GM12891 (cell line): ENCODE results near the gene POM121L2. TPM values are rescaled to one million over a fixed set of nuclear protein-coding genes. Genes with fewer than 3 reads are reported as not detected.

Source experiments
- DNase-seq: peaks from one replicate; pipeline ENCODE4 v3.0.0; 2011; ENCODE audit warnings: low spot score; ENCODE audit not compliant: insufficient read length
- FAIRE-seq: peaks from 2 replicates; lab custom pipeline; 2011; peaks lifted over from hg19 to GRCh38; lab: Jason Lieb, UNC
- PAX5 ChIP-seq: IDR thresholded peaks from 2 replicates; pipeline ENCODE4 v1.6.1; 2011; ENCODE audit warnings: low read length, moderate library complexity, mild to moderate bottlenecking; ENCODE audit not compliant: insufficient read depth, severe bottlenecking
- POLR2A ChIP-seq: IDR thresholded peaks from 2 replicates; pipeline ENCODE4 v1.6.1; 2011; ENCODE audit warnings: low read depth, low read length, control low read depth
- POLR2AphosphoS5 ChIP-seq: IDR thresholded peaks from 2 replicates; pipeline ENCODE4 v1.6.1; 2011; ENCODE audit warnings: low read depth, low read length, control low read depth
- POU2F2 ChIP-seq: IDR thresholded peaks from 2 replicates; pipeline ENCODE4 v1.6.1; 2011; ENCODE audit warnings: low read depth, mild to moderate bottlenecking, control low read depth, low read length, moderate library complexity
- SPI1 ChIP-seq: IDR thresholded peaks from 2 replicates; pipeline ENCODE4 v1.6.1; 2011; ENCODE audit warnings: low read depth, low read length, control low read depth
- TAF1 ChIP-seq: IDR thresholded peaks from 2 replicates; pipeline ENCODE4 v1.6.1; 2011; ENCODE audit warnings: low read depth, low read length, control low read depth
- polyA plus RNA-seq: library from polyadenylated mRNA; unstranded; fragments of >200 nt; gene quantifications from one replicate; pipeline ENCODE4 v1.2.1, GENCODE V29; 2012; ENCODE audit warnings: low read depth, missing spikeins, inconsistent platforms; ENCODE audit not compliant: missing spikeins

The POM121L2 gene
- polyA plus RNA-seq = not detected

DNA sequence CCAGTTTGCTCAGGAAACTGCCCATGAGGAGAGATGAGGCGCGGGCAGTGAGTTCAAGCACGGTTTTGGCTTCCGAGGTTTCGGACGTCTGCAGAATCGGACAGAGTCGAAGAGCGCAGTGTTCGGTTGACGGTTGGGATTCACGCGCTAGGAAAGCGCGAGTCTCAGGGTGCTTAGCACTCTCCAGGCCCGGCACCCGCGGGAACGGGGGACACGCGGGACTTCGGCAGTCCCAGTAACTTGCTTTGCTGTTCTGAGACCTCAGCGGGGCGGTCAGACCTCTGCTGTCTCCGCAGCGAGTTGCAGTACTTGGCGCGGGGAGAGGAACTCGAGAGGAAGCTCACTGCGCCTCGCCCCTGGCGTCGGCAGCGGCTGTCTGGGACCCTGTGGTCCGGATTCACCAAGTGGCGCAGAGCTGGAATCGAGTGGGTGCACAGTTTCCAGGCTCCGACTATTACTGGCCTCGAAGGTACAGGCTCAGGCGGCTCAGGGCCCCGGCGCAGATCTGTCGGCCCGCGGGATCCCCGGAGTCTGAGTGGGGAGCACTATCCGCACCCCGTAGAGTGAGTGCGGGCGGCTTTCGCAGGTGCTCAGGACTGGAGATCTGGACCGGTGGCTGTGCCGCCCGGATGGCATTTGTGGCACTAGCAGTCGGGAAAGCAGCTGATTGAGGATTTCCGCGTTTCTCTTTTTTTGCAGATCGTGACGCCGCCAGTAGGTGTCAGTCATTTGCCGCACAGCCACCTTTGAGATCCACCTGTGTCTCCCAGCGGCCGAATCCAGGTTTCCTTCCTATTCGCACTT lies at the start of gene POM121L2:
Gene POM121L2 (minus strand): TSS at position 128 of the 804 bp plus-strand sequence. CDS start 103 bp downstream, at position 25.
- FAIRE-seq (peak; percentile 65), DNase-seq (peak; percentile 49)
- TF ChIP-seq POLR2A = no peak
- TF ChIP-seq PAX5 = no peak
- no peak for TF ChIP-seq SPI1
- TF ChIP-seq POLR2AphosphoS5 = no peak
- TF ChIP-seq POU2F2 = no peak
- no peak for TF ChIP-seq TAF1

DNA sequence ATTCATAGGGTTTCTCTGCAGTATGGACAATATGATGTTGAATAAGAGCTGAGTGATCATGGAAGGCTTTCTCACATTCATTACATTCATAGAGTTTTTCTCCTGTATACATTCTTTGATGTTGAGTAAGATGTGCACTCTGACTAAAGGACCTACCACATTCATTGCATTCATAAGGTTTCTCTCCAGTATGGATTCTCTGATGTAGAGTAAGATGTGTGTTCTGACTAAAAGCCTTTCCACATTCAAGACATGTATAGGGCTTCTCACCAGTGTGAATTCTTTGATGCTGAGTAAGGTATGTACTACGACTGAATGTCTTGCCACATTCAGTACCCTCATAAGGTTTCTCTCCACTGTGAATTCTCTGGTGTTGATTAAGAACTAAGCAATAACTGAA lies 47.2 kb upstream of the POM121L2 start:
- no peak for TF ChIP-seq SPI1
- FAIRE-seq (no peak), DNase-seq (no peak)

DNA sequence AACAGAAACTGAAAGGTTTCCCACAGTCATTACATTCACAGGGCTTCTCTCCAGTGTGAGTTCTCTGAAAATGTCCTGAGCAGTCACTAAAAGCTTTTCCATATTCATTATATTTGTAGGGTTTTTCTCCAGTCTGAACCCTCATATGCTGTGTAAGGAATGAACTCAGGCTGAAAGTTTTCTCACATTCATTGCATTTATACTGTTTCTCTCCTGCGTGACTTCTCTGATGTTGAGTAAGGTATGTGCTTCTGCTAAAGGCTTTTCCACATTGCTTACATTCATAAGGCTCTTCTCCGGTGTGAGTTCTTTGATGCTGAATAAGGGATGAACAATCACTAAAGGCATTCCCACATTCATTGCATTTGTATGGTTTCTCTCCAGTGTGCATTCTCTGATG lies 46.7 kb upstream of the POM121L2 start:
- no peak for FAIRE-seq

DNA sequence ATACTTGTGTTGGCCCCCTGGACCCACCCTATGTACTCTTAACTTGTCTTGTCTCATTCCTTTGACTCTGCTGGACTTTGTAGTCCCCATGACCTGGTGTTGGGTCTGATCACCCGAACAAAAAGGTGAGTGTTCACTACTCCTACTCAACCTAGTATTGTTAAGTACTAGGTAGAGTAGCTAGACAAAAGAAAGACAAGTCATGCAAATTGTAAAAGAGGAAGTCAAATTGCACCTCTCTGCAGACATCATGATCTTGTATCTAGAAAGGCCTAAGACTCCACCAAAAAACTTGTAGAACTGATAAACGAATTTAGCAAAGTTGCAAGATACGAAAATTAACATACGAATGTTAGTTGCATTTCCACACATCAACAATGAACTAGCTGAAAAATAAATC lies 40.8 kb upstream of the POM121L2 start:
- TF ChIP-seq PAX5 (no peak), POU2F2 (no peak), POLR2A (no peak)
- DNase-seq (no peak), FAIRE-seq (no peak)

More for the DNA sequence above, 46.7 kb upstream of the POM121L2 start:
- no peak for TF ChIP-seq POLR2AphosphoS5
- no peak for TF ChIP-seq PAX5
- no peak for TF ChIP-seq TAF1
- no peak for TF ChIP-seq SPI1
- no peak for TF ChIP-seq POLR2A
- TF ChIP-seq POU2F2 = no peak
- no peak for DNase-seq

DNA sequence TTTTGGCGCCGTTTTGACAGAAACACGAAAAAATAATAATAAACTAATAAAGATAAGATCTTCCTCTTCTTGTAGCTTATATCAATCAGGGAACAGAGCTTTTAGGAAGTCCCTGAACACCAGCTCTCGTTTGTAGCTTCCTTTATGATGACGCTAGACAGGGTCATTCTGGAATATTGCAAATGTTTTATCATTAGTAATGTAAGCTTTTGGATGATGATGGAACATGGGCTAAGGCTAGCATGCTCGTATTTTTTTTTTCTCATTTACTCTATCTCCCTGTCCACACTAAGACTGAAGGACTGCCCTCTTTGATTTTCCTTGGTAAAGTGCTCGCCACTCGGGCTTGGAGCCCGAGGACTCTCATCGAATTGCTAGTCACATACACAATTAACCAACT lies 22.1 kb upstream of the POM121L2 start:
- DNase-seq (no peak), FAIRE-seq (no peak)
- TF ChIP-seq POLR2AphosphoS5 = no peak
- no peak for TF ChIP-seq SPI1
- TF ChIP-seq POU2F2 = no peak
- TF ChIP-seq TAF1 = no peak

DNA sequence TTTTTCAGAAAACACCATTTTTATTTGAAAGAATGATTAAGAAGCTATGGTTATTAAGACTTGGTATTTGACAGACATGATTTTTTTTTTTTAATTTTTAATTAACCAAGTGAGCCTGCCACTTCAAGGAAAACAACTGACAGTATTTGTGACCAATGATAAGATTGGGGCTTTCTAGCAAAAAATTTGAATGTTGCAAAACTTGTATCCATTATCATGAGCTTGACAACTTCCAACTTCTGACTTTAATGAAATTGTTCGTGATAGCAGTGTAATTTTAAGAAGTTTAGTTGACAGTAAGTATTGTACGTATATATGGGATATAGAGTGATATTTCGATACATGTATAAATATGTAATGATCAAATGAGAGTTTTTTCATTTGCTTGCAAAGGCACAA lies 21.6 kb upstream of the POM121L2 start:
- FAIRE-seq (no peak), DNase-seq (no peak)
- TF ChIP-seq SPI1 (no peak), POLR2A (no peak)

DNA sequence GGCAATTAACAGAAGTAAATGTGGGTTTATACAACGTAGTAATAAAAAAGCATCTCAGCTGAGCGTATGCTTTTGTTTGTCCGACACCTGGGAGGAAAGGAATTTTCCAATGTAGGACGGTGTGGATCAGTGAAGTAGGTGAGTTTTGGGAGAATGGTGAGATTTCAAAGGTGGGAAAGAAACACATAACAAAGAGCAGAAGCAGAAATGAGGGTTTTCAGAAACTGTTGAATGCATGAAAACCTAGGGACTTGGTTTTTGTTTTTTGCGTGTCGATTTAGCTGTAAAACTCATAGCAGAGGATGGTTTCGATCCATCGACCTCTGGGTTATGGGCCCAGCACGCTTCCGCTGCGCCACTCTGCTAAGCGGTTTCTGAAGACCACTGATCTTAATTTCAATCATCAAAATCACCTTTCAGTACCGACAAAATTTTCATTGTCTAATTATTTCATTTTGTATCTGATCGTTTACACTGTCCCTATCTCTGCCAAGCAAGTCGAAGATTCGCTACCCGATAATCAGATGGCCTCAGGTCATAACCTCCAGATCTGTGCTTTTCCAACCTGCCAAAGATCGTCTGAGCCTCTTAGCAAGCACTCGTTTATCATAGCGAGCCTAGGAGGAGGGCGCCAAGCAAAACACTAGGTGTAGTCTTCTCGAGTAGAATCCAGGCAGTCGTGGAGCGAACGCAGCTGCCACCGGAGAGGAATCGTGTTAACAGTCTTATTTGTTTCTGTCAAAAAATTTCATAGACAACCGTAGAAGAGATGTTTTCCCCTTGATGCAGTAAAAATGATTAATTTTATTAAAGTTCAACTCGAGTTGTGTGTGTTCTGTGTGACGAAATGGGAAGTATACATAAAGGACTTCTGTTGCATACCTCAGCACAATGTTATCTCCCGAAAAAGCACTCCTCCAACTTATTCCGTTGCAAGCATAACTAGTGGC lies 20.9 kb upstream of the POM121L2 start:
- no peak for TF ChIP-seq PAX5
- TF ChIP-seq SPI1 = no peak
- TF ChIP-seq POU2F2 = no peak
- no peak for TF ChIP-seq TAF1
- no peak for TF ChIP-seq POLR2A
- TF ChIP-seq POLR2AphosphoS5 = no peak
- FAIRE-seq = no peak
- DNase-seq = no peak

DNA sequence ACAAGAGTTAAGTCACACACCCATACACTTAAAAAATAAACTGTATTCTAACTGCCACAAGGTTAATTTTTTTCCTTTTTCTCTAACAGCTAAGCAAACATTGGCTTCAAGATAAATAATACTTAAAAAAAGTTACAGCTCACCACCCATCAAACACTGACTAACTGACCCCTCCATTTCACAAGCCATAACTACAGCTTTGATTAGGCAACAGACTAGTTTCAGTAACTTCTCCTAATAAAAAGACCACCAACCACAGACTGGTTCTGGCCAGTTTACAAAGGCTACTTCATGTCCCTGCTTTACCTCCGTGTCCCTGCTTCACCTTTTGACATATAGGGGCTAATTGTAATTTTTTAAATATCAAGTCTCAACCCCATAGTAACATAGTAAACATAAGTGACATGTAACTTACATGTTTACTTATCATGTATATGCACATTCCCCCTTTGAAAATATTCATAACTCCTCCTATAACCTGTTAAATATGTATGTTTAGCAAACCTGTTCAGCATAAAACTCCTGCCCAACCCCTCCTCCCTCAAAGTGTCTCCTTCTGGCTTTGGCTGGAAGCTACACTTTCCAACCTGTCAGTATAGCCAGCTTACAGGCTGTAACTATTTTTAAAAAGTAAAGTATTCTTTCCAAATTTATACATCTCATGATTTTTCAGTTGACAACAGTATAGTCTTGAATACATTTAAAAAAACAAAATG lies 15.1 kb upstream of the POM121L2 start:
- FAIRE-seq = no peak

DNA sequence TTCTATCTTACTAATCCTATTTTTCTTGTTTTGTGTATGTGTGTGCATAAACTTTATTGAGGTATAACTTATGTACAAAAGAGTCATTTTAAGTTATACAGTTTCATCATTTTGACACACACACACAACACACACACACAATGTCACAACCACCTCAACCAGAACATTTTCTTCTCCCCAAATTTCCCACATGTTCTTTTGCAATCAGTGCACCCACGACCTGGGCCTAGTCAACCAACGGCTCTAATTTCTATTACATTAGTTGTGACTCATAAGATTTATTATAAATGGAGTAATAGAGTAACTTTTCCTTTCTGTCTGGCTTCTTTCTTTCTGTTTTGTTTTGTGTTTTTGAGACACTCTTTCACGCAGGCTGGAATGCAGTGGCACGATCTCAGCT lies 9.8 kb upstream of the POM121L2 start:
- no peak for FAIRE-seq
- DNase-seq = no peak
- TF ChIP-seq PAX5 (no peak), POLR2A (no peak), POLR2AphosphoS5 (no peak), SPI1 (no peak), TAF1 (no peak), POU2F2 (no peak)

More for the DNA sequence above, 15.1 kb upstream of the POM121L2 start:
- no peak for DNase-seq
- TF ChIP-seq PAX5 (no peak), POLR2AphosphoS5 (no peak), POU2F2 (no peak), TAF1 (no peak), SPI1 (no peak), POLR2A (no peak)
